Stimulated activated naive CD4-positive, alpha-beta T cell (primary cell): ENCODE results near the gene SCN1B.
A peak's percentile ranks its signal among the peaks of the same experiment; 100 is the strongest.
"Not testable (repeated sequence)": the region's sequence is repeated elsewhere in the genome, so short reads cannot be mapped to it uniquely, and the experiment has no call there.

Experiments used
- DNase-seq, 6 experiments: peaks; one replicate each; lab custom pipeline; 2025; lab: John Stamatoyannopoulos, UW

The SCN1B gene

GRCh38 chr19:35017507-35017906 lies 12.8 kb upstream of the SCN1B start:
- DNase-seq: no peak

DNA sequence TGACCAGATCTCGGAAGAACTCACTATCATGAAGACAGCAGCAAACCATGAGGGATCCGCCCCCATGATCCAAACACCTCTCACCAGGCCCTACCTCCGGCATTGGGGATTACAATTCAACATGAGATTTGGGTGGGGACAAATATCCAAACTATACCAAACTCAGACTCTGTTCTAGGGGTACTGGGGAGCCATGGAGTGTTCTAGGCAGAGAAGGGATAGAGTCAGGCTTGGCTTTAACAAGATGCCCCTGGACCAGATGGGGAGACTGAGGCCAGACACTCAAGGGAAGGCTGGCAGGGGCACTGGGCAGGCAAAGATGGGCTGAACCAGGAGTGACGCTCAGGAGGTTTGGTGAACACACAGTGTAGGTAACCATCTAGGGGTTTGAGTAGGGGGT lies 11.9 kb upstream of the SCN1B start:
- no peak for DNase-seq

DNA sequence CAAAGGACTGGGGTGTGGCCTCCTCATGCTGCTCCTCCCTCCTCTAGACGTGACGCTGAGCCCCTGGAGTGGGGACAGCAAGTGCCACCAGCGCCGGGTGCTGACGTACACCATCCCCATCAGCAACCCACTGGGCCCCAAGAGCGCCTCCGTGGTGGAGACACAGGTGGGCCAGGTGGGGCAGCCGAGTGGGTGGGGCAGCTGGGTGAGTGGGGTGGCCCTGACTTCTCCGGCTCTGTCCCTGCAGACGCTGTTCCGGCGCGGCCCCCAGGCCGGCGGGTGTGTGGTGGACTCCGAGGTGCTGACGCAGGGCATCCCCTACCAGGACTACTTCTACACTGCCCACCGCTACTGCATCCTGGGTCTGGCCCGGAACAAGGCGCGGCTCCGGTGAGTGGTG lies 11.1 kb upstream of the SCN1B start:
- DNase-seq: no peak

- no peak for DNase-seq
These were observed 9.3 kb upstream of the SCN1B start for GRCh38 chr19:35021016-35021415.

DNA sequence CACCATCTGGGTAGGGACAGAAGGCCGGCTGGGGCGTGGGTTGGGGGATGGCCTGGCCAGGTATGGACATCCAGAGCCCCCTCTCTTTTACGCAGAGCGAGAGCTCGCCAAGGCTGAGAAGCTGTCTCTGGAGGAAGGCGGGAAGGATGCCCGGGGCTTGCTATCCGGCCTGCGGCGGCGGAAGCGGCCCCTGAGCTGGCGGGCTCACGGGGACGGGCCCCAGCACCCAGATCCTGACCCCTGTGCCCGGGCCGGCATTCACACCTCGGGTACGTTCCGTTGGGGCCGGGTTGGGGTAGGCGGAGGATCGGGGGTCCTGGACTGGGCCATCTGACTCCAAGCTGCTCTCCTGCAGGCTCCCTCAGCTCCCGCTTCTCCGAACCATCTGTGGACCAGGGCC lies 8.7 kb upstream of the SCN1B start:
- no peak for DNase-seq

GRCh38 chr19:35022460-35022859 lies 7.8 kb upstream of the SCN1B start:
- DNase-seq: no peak

DNA sequence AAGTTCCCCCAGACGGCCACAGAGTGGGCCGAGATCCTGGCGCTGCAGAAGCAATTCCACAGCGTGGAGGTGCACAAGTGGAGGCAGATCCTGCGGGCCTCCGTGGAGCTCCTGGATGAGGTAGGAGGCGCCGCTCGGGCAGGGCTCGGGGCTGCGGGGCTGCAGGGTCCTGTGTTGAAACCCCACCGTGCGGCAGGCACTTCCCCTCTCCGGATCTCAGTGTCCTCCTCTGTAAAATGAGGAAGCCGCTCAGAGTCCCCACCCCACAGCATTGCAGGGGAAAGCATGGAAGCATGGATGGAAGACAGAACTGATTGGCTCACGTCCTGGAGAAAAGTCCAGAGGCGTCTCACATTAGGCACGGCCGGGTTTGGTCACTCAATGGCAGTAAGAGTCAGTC lies 6.8 kb upstream of the SCN1B start:
- no peak for DNase-seq

- DNase-seq: no peak
These were observed 6.2 kb upstream of the SCN1B start for GRCh38 chr19:35024095-35024494.

- no peak for DNase-seq
These were observed 4.3 kb upstream of the SCN1B start for GRCh38 chr19:35025969-35026368.

DNA sequence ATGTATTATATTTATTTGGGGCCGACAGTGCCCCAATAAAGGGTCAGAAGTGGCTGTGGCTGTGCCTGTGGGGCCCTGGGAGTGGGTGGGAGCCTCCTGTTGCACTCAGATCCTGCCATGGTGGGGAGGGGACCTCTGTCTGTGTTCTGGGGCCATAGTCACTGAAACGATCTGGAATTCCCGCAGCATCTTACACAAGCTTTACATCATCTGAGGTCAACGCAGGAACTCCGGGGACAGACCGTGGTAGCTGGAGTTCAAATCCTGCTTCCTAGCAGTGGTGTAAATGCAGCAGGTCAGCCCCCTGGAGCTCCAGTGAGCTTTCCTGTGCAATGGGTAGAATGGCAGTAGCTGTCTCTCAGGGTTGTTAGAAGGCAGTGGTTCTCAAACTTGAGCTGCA lies 3.9 kb upstream of the SCN1B start:
- DNase-seq: no peak

DNA sequence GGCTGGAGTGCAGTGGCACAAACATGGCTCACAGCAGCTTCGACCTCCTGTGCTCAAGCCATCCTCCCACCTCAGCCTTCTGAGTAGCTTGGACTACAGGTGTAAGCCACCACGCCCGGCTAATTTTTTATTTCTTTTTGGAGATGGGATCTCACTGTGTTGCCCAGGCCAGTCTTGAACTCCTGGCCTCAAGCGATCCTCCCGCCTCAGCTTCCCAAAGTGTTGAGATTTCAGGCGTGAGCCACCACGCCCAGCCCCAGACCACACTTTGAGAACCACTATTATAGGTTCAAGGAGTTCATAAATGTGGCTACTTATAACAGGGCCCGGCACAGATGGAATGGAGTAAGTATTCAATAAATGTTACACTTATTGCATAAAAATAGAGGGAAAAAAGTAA lies 3.3 kb upstream of the SCN1B start:
- DNase-seq: no peak

DNA sequence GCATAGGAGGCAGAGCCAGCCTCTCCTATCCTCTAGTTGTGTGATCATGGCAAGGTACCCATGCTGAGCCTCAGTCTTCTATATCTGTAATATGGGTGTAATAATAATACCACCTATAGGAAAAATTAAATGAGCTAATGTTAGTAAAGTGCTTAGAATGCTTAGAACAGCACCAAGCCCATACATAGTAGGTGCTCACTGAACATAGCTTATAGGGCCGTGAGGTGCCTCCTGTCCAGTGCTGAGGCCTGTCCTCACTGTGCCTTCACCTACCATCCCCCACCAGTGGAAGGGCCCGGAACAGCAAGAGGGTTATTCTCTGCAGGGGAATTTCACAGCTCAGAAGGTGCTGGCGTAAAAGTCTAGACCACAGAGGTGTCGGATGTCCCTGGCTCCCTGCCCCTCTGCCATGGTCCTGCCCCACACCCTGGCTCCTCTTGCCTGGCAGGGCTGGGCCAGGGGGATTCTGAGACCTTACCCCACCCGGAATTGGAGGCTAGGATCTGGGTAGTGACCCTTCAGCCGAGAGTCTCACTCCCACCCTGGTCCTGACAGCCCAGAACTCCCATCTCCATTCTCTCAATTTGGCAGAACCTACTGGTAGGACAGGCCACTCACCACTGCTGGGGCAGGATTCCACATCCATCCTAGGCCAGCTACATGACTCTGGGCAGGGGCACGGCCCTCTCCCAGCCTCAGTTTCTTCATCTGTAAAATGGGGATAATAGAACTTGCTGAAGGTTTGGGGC lies 2.2 kb upstream of the SCN1B start:
- DNase-seq: no peak

DNA sequence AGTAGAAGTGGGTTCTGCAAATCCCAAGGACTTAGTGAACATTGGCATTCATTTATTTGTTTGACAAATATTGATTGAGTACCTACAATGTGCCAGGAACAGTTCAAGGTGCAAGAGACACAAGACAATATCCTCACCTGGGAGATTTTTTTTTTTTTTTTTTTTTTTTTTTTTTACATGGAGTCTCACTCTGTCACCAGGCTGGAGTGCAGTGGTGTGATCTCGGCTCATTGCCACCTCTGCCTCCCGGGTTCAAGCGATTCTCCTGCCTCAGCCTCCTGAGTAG lies 1.7 kb upstream of the SCN1B start:
- peak in 1 of 6 experiments; percentile 22 for DNase-seq

- DNase-seq: not testable (repeated sequence)
These were observed 964 bp upstream of the SCN1B start for GRCh38 chr19:35029275-35029736.

GRCh38 chr19:35029737-35030256 lies 473 bp upstream of the SCN1B start:
- peak in 1 of 6 experiments; percentile 22 for DNase-seq

- DNase-seq: no peak
These were observed 1.0 kb downstream of the SCN1B start for GRCh38 chr19:35031072-35031881.

- DNase-seq: no peak
These were observed 2.1 kb downstream of the SCN1B start for GRCh38 chr19:35032356-35032865.

DNA sequence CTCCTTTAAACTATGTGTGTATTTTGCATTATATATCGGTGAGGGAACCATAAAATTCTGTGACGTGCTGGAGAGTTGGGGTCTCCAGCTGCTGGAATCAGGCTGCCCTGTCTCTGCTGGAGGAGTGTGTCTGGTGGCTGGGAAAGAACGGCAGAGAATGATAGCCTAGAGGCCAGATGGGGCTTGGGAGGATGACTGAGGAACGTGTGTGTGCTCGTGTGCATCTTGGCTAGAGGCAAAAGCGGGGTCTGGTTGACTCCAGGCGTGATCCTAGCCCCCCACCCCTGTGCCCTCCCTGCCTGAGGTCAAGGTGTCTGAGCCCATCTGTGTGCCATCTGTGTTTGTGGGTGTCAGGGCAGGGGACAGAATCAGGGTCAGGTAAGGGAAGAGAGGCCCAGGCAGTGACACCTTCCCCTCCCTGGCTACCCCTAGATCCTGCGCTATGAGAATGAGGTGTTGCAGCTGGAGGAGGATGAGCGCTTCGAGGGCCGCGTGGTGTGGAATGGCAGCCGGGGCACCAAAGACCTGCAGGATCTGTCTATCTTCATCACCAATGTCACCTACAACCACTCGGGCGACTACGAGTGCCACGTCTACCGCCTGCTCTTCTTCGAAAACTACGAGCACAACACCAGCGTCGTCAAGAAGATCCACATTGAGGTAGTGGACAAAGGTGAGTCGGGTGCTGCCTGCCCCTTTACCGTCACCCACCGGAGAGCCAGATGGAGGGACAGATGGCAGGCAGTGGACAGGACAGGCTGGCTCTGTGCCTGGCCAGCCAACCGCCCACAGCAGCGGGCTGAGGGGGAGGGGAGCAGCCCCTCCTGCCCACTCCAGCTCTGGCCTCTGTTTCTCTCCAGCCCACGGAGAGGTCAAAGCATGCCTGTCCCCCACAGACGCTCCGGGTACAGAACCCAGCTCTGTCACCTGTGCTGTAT lies 3.1 kb downstream of the SCN1B start:
- no peak for DNase-seq

GRCh38 chr19:35034005-35034502 lies 3.8 kb downstream of the SCN1B start:
- DNase-seq: peak in 1 of 6 experiments; percentile 18

GRCh38 chr19:35034588-35035382 lies 4.5 kb downstream of the SCN1B start:
- no peak for DNase-seq
